HL-60 (cell line): ENCODE data around the gene PUM2.

ENCODE experiments used
- DNase-seq, 2 experiments: peaks; one replicate each; pipeline ENCODE4 v3.0.0-alpha.2; 2010 to 2020; ENCODE audit warnings: low read depth in 1 of 2, low spot score in 1 of 2
- H3K27ac ChIP-seq: fragments of 250-450 bp; sonication (Bioruptor Pico); replicated peaks from 2 replicates; pipeline ENCODE4 v1.5.1; 2020; ENCODE audit warnings: mild to moderate bottlenecking, moderate library complexity
- H3K27me3 ChIP-seq: fragments of 250-450 bp; sonication (Bioruptor Pico); 2 replicates; pipeline ENCODE4 v1.5.1; 2021; ENCODE audit warnings: mild to moderate bottlenecking, moderate library complexity; ENCODE audit not compliant: insufficient read depth, poor library complexity, severe bottlenecking
- H3K4me3 ChIP-seq: replicated peaks from 2 replicates; pipeline ENCODE4 v1.5.1; 2011; ENCODE audit warnings: mild to moderate bottlenecking, control low read depth, low read length; ENCODE audit not compliant: insufficient read depth
- GABPA ChIP-seq: IDR thresholded peaks from 2 replicates; pipeline ENCODE4 v1.6.1; 2012; ENCODE audit warnings: low read depth
- POLR2AphosphoS5 ChIP-seq: IDR thresholded peaks from 2 replicates; pipeline ENCODE4 v1.6.1; 2012; ENCODE audit warnings: low read depth
- SPI1 ChIP-seq: IDR thresholded peaks from 2 replicates; pipeline ENCODE4 v1.6.1; 2012; ENCODE audit warnings: low read depth, mild to moderate bottlenecking, borderline replicate concordance
- TF ChIP-seq, protein P1 (sequence below): IDR thresholded peaks from 2 replicates; pipeline ENCODE4 v1.6.1; 2012; ENCODE audit warnings: low read depth; ENCODE audit not compliant: insufficient replicate concordance
- TF ChIP-seq, protein P2 (sequence below): IDR thresholded peaks from one replicate; pipeline ENCODE4 v1.5.1; 2011; ENCODE audit warnings: low read length, control low read depth, inconsistent platforms; ENCODE audit not compliant: insufficient read depth

Gene PUM2

DNA sequence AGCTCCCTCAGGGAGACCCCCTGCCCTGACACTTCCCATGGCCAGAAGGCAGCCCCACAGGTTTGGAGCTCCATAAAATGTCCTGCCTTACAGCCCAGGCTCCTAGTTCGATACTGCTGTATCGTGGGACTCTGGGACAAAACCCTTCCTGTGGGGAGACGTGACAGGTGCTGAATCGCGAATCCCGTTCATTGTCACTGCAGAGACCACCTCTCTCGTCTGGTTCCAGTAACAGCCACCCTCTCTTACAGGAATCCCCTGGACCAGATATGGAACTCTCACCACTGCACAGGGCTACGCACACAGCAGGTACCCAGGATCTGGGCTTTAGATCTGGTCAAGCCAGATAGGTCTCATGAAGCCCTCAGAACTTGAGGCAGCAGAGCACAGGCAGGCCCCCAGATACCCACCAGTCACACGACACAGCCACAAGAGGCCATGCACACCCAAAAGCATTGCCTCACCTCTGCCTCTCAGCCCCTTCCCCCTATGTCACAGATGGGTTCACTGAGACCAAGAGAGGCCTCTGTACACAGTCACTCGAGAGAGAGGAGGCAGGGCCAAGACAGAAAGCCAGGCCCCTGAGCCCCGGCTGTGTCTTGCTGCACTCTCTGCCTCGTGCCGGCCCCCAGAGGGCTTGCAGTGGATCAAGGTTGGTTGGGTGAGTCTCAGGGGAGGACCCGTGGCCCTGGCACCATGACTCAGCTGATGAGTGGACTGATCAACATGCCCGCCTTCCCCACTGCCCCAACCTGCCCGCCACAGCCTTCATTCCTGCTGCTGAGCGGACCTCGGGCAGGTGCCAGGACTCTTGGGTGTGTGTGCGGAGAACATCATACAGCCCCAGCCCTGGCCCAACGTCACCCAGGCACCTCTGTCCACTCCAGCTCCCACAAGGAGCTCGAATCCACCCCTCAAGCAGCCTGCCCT is 133.3 kb downstream of the PUM2 start:
- no peak for DNase-seq
- Histone ChIP-seq H3K27ac (no peak overlapping the region), H3K27me3 (peaks cover 6% of the 10 kb centered on the region), H3K4me3 (no peak overlapping the region)
- no peak for TF ChIP-seq POLR2AphosphoS5
- TF ChIP-seq, protein P1, sequence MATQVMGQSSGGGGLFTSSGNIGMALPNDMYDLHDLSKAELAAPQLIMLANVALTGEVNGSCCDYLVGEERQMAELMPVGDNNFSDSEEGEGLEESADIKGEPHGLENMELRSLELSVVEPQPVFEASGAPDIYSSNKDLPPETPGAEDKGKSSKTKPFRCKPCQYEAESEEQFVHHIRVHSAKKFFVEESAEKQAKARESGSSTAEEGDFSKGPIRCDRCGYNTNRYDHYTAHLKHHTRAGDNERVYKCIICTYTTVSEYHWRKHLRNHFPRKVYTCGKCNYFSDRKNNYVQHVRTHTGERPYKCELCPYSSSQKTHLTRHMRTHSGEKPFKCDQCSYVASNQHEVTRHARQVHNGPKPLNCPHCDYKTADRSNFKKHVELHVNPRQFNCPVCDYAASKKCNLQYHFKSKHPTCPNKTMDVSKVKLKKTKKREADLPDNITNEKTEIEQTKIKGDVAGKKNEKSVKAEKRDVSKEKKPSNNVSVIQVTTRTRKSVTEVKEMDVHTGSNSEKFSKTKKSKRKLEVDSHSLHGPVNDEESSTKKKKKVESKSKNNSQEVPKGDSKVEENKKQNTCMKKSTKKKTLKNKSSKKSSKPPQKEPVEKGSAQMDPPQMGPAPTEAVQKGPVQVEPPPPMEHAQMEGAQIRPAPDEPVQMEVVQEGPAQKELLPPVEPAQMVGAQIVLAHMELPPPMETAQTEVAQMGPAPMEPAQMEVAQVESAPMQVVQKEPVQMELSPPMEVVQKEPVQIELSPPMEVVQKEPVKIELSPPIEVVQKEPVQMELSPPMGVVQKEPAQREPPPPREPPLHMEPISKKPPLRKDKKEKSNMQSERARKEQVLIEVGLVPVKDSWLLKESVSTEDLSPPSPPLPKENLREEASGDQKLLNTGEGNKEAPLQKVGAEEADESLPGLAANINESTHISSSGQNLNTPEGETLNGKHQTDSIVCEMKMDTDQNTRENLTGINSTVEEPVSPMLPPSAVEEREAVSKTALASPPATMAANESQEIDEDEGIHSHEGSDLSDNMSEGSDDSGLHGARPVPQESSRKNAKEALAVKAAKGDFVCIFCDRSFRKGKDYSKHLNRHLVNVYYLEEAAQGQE, result no peak
- no peak for TF ChIP-seq SPI1
- no peak for TF ChIP-seq GABPA
- TF ChIP-seq, protein P2, sequence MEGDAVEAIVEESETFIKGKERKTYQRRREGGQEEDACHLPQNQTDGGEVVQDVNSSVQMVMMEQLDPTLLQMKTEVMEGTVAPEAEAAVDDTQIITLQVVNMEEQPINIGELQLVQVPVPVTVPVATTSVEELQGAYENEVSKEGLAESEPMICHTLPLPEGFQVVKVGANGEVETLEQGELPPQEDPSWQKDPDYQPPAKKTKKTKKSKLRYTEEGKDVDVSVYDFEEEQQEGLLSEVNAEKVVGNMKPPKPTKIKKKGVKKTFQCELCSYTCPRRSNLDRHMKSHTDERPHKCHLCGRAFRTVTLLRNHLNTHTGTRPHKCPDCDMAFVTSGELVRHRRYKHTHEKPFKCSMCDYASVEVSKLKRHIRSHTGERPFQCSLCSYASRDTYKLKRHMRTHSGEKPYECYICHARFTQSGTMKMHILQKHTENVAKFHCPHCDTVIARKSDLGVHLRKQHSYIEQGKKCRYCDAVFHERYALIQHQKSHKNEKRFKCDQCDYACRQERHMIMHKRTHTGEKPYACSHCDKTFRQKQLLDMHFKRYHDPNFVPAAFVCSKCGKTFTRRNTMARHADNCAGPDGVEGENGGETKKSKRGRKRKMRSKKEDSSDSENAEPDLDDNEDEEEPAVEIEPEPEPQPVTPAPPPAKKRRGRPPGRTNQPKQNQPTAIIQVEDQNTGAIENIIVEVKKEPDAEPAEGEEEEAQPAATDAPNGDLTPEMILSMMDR, result no peak

DNA sequence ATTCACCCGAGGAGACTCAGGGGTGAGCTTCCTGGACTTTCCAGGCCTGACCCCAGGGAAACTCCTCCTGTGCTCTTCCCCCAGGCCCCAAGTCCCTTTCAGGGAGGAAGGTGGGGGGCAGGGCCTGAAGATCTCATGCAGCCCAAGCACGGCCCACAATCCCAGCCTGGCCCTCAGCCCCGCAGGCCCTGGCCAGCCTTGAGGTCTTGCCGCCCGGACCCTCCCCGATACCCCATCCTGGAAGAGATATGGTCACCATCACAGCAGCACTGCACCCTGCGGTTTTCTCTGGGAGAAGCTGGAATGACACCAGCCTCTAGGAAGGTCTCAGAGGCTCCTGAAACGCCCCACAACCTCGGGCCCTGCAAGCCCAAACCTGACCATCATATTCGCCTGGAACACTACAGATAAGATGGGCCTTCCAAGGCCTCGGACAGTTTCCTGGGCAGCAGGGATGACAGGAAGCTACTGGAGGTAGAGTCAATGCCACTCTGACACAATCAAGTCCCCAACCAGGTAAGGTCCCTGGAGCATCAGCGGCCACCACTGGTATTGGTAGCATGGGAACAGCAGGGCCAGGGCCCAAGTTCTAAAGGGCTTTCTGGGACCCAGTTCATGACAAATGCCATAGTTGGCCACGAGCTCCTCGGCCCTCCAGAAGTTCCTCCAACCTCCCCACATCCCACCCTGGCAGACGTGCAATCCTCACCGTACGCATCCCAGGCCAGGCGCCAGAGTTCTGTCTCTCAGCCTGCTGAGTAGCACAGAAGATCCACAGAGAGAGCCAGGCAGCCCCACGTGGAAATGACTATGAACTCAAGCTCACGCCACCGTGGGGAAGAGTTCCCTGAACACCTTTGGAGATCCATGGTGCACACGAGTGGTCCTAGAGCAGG is 134.3 kb downstream of the PUM2 start:
- Histone ChIP-seq H3K27ac (no peak overlapping the region), H3K4me3 (no peak overlapping the region), H3K27me3 (no peaks in the 10 kb centered on the region)
- TF ChIP-seq, protein P2, result no peak
- TF ChIP-seq GABPA, result no peak
- no peak for TF ChIP-seq SPI1
- TF ChIP-seq, protein P1, result no peak
- no peak for TF ChIP-seq POLR2AphosphoS5
- no peak for DNase-seq

DNA sequence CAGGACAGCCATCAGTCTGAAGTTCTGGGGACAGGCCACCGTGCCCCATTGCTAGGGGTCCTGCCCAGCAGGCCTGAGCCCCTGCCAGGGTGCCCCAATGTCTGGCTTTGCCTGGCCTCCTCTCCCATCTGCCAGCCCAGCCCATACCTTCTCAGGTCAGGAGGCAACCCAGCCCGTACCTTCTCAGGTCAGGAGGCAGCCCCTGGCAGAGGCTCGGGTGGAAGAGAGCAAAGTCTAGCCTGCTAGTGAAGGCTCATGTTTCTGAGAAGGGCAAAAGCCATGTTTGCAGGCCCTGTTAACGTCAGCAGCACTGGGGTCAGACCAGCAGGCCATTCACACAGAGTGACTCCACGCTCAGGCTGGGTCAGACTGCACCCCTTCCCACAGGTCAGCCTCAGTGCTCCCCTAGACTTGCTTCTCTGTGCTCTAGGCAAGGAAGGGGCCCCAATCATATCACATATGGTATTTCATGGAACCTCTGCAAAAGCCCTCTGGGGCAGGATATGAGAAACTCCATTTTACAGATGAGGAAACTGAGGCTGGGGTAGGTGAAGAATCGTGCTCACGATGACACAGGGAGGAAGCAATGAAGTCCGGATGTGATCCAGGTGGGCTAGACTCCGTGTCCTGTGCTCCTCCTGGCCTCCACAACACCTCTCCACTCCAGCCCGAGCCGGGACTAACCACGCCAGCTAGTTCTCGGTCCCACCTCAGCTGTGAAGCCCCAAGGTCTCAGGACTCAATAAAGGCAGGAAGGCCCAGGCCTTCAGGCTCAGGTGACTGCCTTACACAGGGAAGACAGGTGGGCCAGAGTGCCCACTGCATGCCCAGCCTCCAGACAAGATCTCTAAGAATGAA is 135.2 kb downstream of the PUM2 start:
- Histone ChIP-seq H3K27me3 (no peaks in the 10 kb centered on the region), H3K4me3 (no peak overlapping the region), H3K27ac (no peak overlapping the region)
- TF ChIP-seq POLR2AphosphoS5, result no peak
- TF ChIP-seq, protein P1, result no peak
- no peak for TF ChIP-seq SPI1
- TF ChIP-seq, protein P2, result no peak
- no peak for TF ChIP-seq GABPA
- no peak for DNase-seq
